Osteoblast (primary cell): ENCODE measurements around the gene PNKD. TPM values are rescaled to one million over a fixed set of nuclear protein-coding genes. Genes with fewer than 3 reads are reported as not detected.
A peak's percentile ranks its signal among the peaks of the same experiment; 100 is the strongest.

Experiments used
- DNase-seq: peaks from one replicate; pipeline ENCODE4 v3.0.0; 2011; ENCODE audit warnings: low spot score, mixed read lengths; ENCODE audit not compliant: insufficient read length; ENCODE audit errors: missing footprints
- H2AFZ ChIP-seq: 2 replicates; pipeline ENCODE4 v1.6.0; 2011; ENCODE audit warnings: mild to moderate bottlenecking, low read length
- H3K27ac ChIP-seq: 2 replicates; pipeline ENCODE4 v1.5.1; 2011; ENCODE audit warnings: mild to moderate bottlenecking, low read depth, low read length, moderate library complexity
- H3K27me3 ChIP-seq: 2 replicates; pipeline ENCODE4 v1.6.0; 2012; ENCODE audit warnings: mild to moderate bottlenecking, control low read depth, inconsistent platforms, low read length, moderate library complexity; ENCODE audit not compliant: insufficient read depth
- H3K36me3 ChIP-seq: 2 replicates; pipeline ENCODE4 v1.5.1; 2011; ENCODE audit warnings: mild to moderate bottlenecking, low read length, control low read depth, moderate library complexity; ENCODE audit not compliant: insufficient read depth
- H3K4me1 ChIP-seq: 2 replicates; pipeline ENCODE4 v1.5.1; 2011; ENCODE audit warnings: mild to moderate bottlenecking, low read length, control low read depth, moderate library complexity; ENCODE audit not compliant: insufficient read depth
- H3K4me2 ChIP-seq: 2 replicates; pipeline ENCODE4 v1.6.0; 2011; ENCODE audit warnings: mild to moderate bottlenecking, low read length; ENCODE audit not compliant: insufficient read depth
- H3K4me3 ChIP-seq: fragments of 200-600 bp; sonication (generic); 3 replicates; pipeline ENCODE4 v1.5.1; 2012; ENCODE audit warnings: mild to moderate bottlenecking, low read length, inconsistent platforms; ENCODE audit not compliant: insufficient read depth
- H3K79me2 ChIP-seq: 2 replicates; pipeline ENCODE4 v1.6.0; 2012; ENCODE audit warnings: mild to moderate bottlenecking, low read length, control low read depth, inconsistent platforms; ENCODE audit not compliant: insufficient read depth
- H3K9me3 ChIP-seq: 2 replicates; pipeline ENCODE4 v1.5.1; 2011; ENCODE audit warnings: low read depth, low read length, control low read depth
- H4K20me1 ChIP-seq: 2 replicates; pipeline ENCODE4 v1.6.0; 2012; ENCODE audit warnings: mild to moderate bottlenecking, low read length, control low read depth; ENCODE audit not compliant: insufficient read depth
- CTCF ChIP-seq: IDR thresholded peaks from 2 replicates; pipeline ENCODE4 v1.5.1; 2011; ENCODE audit warnings: mild to moderate bottlenecking, low read depth, low read length, moderate library complexity; ENCODE audit errors: extremely low read depth
- total RNA-seq: library from RNA; depleted of rRNA; stranded (reverse); fragments of >200 nt; gene quantifications from 2 replicates; pipeline ENCODE4 v1.2.3, GENCODE V29; 2012

Gene PNKD
- total RNA-seq, 1 donor: 23.2 TPM

- H3K27me3 ChIP-seq: no peaks in the 10 kb centered on the region
- peaks cover 53% of the 10 kb centered on the region for H3K79me2 ChIP-seq
- H3K9me3 ChIP-seq: no peaks in the 10 kb centered on the region
- H3K4me1 ChIP-seq: peaks cover 42% of the 10 kb centered on the region
- H3K36me3 ChIP-seq: no peaks in the 10 kb centered on the region
- peak overlapping the region; percentile 64 for H3K27ac ChIP-seq
- H4K20me1 ChIP-seq: peaks cover 18% of the 10 kb centered on the region
- peak overlapping the region; percentile 70 for H2AFZ ChIP-seq
- H3K4me3 ChIP-seq: peak overlapping the region; percentile 87
- H3K4me2 ChIP-seq: peak overlapping the region; percentile 94
- no peak for TF ChIP-seq CTCF
- peak; percentile 95 for DNase-seq
These were observed 21.2 kb downstream of the PNKD start for GRCh38 chr2:218291318-218292047.

- Histone ChIP-seq H3K36me3 (no peaks in the 10 kb centered on the region), H3K4me2 (peak within 1 kb of the TSS; percentile 94), H2AFZ (peak within 1 kb of the TSS; percentile 73), H3K9me3 (no peaks in the 10 kb centered on the region), H4K20me1 (peaks cover 18% of the 10 kb centered on the region), H3K27ac (peak within 1 kb of the TSS; percentile 64), H3K4me3 (peak within 1 kb of the TSS; percentile 87), H3K4me1 (peaks cover 34% of the 10 kb centered on the region), H3K79me2 (peaks cover 52% of the 10 kb centered on the region), H3K27me3 (no peaks in the 10 kb centered on the region)
- DNase-seq: peak; percentile 98
- peak; percentile 62 for TF ChIP-seq CTCF
These were observed 22.0 kb downstream of the PNKD start, which contains the start of gene TMBIM1 for GRCh38 chr2:218292048-218293014. TMBIM1 (minus strand) TSS chr2:218292503; CDS start chr2:218282141, 10,362 bp downstream.

GRCh38 chr2:218293715-218294429 is 23.6 kb downstream of the PNKD start:
- H3K9me3 ChIP-seq: no peaks in the 10 kb centered on the region
- no peak for TF ChIP-seq CTCF
- peak; percentile 71 for DNase-seq
- H3K4me3 ChIP-seq: no peak overlapping the region
- H3K79me2 ChIP-seq: peaks cover 37% of the 10 kb centered on the region
- no peak overlapping the region for H2AFZ ChIP-seq
- H3K27ac ChIP-seq: no peak overlapping the region
- H3K4me1 ChIP-seq: peaks cover 34% of the 10 kb centered on the region
- H3K27me3 ChIP-seq: no peaks in the 10 kb centered on the region
- peaks cover 18% of the 10 kb centered on the region for H4K20me1 ChIP-seq
- no peak overlapping the region for H3K4me2 ChIP-seq
- H3K36me3 ChIP-seq: no peaks in the 10 kb centered on the region
